HG03378 (cell line): ENCODE measurements around the gene LEMD2.

Source experiments
- ATAC-seq: cut with Tn5 transposase; IDR thresholded peaks from one replicate; pipeline ENCODE4 v1.9.1; 2021; ENCODE audit warnings: mild to moderate bottlenecking, moderate library complexity; ENCODE audit not compliant: unreplicated experiment

Gene LEMD2

GRCh38 chr6:33820243-33820642 lies 31.3 kb upstream of the LEMD2 start:
- ATAC-seq: no peak

- ATAC-seq: no peak
These were observed 30.1 kb upstream of the LEMD2 start for GRCh38 chr6:33819021-33819420.

GRCh38 chr6:33818293-33818692 lies 29.4 kb upstream of the LEMD2 start:
- no peak for ATAC-seq

- no peak for ATAC-seq
These were observed 28.6 kb upstream of the LEMD2 start for GRCh38 chr6:33817489-33817888.

GRCh38 chr6:33816911-33817310 lies 28.0 kb upstream of the LEMD2 start:
- no peak for ATAC-seq

- ATAC-seq: no peak
These were observed 26.9 kb upstream of the LEMD2 start for GRCh38 chr6:33815854-33816253.

GRCh38 chr6:33813990-33814985 lies 25.4 kb upstream of the LEMD2 start:
- no peak for ATAC-seq

- ATAC-seq: no peak
These were observed 24.4 kb upstream of the LEMD2 start for GRCh38 chr6:33813246-33813904.

- ATAC-seq: no peak
These were observed 23.7 kb upstream of the LEMD2 start for GRCh38 chr6:33812669-33813068.

- ATAC-seq: no peak
These were observed 20.7 kb upstream of the LEMD2 start for GRCh38 chr6:33809594-33809993.

GRCh38 chr6:33808641-33809180 lies 19.8 kb upstream of the LEMD2 start:
- ATAC-seq: no peak

- no peak for ATAC-seq
These were observed 18.7 kb upstream of the LEMD2 start for GRCh38 chr6:33807606-33808005.

GRCh38 chr6:33806841-33807240 lies 17.9 kb upstream of the LEMD2 start:
- ATAC-seq: no peak

- no peak for ATAC-seq
These were observed 14.7 kb upstream of the LEMD2 start, which contains the start of gene MLN for GRCh38 chr6:33803571-33804053. Gene MLN (minus strand): TSS chr6:33804003. CDS start chr6:33801163, 2,840 bp downstream.

GRCh38 chr6:33802186-33802958 lies 13.4 kb upstream of the LEMD2 start:
- ATAC-seq: no peak

GRCh38 chr6:33801611-33802010 lies 12.7 kb upstream of the LEMD2 start:
- ATAC-seq: no peak

- ATAC-seq: no peak
These were observed 11.5 kb upstream of the LEMD2 start for GRCh38 chr6:33800248-33800969.

- ATAC-seq: no peak
These were observed 10.7 kb upstream of the LEMD2 start for GRCh38 chr6:33799454-33800113.

GRCh38 chr6:33798343-33798848 lies 9.5 kb upstream of the LEMD2 start:
- ATAC-seq: no peak
